ENCODE results near the gene MARK4.
"Not testable (repeated sequence)": the region's sequence is repeated elsewhere in the genome, so short reads cannot be mapped to it uniquely, and the experiment has no call there.

The MARK4 gene

GRCh38 chr19:45250832-45251451 lies at the start of gene MARK4:
TSS of gene MARK4 (plus strand) at chr19:45251271. CDS start at chr19:45251589, 318 bp downstream.
- peak; percentile 41 for DNase-seq (ENCODE audit: low spot score)

GRCh38 chr19:45202637-45203036 lies 48.4 kb upstream of the MARK4 start:
- no peak for DNase-seq (ENCODE audit: low spot score)

- no peak for DNase-seq (ENCODE audit: low spot score)
Observed at GRCh38 chr19:45205810-45206209, 45.3 kb upstream of the MARK4 start.

- no peak for DNase-seq (ENCODE audit: low spot score)
Observed at GRCh38 chr19:45206328-45206727, 44.7 kb upstream of the MARK4 start.

DNA sequence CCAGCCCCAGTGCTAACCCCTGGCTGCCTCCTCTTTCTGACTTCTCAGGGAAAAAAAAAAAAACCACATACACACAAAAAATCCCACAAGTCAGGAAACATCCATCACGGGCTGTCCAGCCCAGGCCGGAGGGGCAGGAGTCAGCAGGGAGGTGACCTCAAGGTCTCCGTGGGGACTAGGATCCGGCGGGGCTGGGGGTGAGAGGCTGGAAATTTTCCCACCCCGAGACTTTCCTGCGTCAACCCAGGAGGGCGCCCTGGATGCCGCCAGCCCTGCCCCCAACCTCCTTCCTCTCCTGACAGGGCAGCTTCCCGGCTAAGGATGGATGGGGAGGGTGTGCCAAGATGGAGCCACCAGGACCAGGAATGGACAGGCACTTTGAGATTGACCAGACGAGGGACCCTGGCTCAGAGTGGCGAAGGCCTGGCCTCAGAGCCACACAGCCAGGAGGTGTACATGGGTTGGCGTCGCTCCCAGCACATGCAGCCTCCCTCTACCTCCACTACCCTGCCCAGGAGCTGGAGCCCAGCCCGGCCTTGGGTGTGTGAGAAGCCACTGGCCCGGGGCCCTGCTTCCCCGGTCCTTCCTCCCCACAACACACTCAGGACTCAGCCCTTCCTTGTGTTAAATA lies 39.2 kb upstream of the MARK4 start:
- no peak for DNase-seq (ENCODE audit: low spot score)

GRCh38 chr19:45213031-45213430 lies 38.0 kb upstream of the MARK4 start:
- DNase-seq (ENCODE audit: low spot score), result no peak

- no peak for DNase-seq (ENCODE audit: low spot score)
Observed at GRCh38 chr19:45215391-45216191, 35.5 kb upstream of the MARK4 start.

DNA sequence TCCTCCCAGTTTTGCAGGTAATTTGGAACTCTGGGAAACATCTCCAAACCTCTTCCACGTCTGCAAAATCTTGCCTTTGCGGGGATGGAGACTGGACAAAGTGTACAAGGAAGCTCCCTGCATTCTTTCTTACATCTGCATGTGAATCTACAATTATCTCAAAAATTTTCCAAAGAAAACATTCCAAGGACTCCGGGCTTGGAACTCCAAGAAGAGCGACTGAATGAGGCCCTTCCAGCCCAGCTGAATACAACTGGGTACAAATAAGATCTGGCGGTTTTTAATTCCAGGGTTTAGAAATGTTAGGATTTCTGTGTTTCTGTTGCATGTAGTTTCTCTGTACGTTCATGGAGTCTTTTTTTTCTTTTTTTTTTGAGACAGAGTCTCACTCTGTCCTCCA lies 34.4 kb upstream of the MARK4 start:
- no peak for DNase-seq (ENCODE audit: low spot score)

GRCh38 chr19:45217193-45217956 lies 33.7 kb upstream of the MARK4 start:
- no peak for DNase-seq (ENCODE audit: low spot score)

- DNase-seq (ENCODE audit: low spot score), result no peak
Observed at GRCh38 chr19:45217957-45218334, 33.1 kb upstream of the MARK4 start.

- no peak for DNase-seq (ENCODE audit: low spot score)
Observed at GRCh38 chr19:45218426-45218825, 32.6 kb upstream of the MARK4 start.

- DNase-seq (ENCODE audit: low spot score), result no peak
Observed at GRCh38 chr19:45218911-45219743, 31.9 kb upstream of the MARK4 start.

- no peak for DNase-seq (ENCODE audit: low spot score)
Observed at GRCh38 chr19:45222724-45223123, 28.3 kb upstream of the MARK4 start.

DNA sequence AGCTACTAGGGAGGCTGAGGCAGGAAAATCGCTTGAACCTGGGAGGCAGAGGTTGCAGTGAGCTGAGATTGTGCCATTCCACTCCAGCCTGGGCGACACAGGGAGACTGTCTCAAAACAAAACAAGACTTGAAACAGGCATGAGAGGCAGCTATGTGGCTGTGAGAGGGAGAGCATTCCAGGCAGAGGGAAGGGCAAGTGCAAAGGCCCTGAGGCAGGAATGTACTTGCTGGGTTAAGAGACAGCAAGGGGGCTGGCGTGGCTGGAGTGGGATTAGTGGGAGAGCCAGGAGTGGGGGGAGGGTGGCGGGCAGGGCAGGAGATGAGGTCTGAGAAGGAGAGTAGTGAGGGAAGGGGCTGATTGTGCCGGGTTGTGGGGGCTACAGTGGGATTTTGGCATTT lies 27.2 kb upstream of the MARK4 start:
- no peak for DNase-seq (ENCODE audit: low spot score)

- DNase-seq (ENCODE audit: low spot score), result no peak
Observed at GRCh38 chr19:45224645-45225044, 26.4 kb upstream of the MARK4 start.

- not testable (repeated sequence) for DNase-seq (ENCODE audit: low spot score)
Observed at GRCh38 chr19:45229056-45229455, 22.0 kb upstream of the MARK4 start.

DNA sequence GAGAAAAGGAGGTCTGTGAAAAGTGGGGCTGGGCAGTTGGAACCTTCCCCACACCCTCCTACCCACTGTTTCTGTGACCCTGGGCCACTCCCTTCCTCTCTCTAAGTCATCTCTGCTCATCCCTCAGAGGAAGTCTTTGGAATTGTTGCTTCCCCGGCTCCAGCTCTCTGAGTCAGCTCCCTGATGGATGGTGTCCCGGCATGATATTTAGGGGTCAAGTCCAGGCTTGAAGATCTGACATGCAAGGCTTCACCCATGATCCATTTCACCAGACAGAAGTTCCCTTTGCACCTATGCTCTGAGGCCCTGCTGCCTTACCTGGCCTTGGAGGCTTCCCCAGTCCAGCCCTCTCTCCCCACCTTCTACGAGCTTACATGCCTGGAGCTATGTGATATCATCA lies 19.2 kb upstream of the MARK4 start:
- DNase-seq (ENCODE audit: low spot score), result no peak

DNA sequence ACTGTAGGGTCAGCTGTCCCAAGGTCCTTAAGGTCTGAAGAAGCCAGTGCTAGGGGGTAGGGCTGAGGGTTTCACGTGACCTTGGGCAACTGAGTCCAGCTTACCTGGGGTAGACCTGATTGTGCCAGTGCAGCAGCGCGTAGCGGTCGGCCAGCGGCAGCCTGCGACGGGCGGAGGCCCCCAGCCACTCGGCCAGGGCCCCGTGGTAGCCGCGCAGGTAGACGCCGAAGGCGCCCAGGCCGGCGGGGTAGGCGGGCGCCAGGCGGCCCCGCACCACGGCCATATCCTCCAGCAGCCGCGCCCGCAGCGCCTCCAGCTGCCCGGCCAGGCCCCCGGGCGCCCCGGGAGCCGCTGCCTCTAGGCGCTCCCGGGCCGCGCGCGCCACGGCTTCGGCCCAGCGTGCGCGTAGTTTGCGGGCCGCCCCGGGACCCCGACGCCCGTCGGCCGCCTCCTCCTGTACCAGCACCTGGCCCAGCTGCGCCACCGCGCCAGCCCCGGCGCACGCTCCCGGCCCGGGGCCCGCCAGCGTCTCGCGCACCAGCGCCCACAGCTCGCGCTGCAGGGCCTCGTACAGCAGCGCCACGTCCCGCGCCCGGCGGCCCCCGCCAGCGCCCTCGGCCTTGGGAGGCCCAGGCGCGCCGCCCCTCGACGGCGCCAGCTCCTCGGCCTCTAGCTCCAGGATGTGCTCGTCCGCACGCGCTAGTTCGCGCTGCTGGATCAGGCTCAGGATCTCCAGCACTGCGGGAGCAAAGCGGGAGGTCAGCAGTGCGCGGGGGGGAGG lies 16.8 kb upstream of the MARK4 start:
- DNase-seq (ENCODE audit: low spot score), result no peak

DNA sequence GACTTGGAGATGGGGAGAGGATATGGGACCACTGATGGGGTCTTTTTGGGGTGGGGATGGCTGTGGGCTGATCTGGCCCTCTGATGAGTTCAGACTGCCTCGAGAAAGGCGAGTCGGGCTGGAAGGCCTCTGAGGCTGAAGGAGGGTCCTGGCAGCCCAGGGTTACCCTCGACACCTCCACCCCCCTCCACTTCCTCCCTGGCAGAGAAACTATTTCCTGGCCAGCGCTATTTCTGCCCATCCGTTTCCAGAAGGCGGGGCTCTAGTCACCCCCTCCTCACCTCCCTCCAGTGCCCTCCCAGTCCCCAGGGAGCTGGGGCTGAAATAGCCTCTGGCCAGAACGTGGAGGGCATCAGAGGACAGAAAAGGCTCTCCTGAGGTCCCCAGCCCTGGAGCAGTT lies 15.6 kb upstream of the MARK4 start:
- DNase-seq (ENCODE audit: low spot score), result no peak

DNA sequence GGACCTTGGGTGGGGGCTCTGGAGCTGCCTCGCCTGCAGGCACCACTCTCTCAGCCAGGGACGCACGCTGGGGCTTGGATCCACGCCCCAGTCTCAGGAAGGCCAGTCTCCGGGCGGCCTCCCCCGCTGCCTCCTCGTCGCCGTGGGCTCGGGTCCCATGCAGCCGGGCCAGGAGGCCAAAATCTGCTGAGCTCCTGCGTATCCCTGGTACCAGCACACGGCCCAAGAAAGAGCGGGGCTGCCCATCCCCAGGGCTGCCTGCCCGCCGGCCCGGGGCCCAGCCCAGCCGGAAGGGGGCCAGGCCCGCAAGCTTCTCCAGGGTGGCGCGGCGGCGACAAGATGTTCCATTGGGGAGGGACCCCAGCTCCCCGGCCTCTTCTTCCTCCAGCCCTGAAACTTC lies 12.5 kb upstream of the MARK4 start:
- DNase-seq (ENCODE audit: low spot score), result no peak
